ENCODE results near the gene HOMER3. TPM values are rescaled to one million over a fixed set of nuclear protein-coding genes. Genes with fewer than 3 reads are reported as not detected.
A peak's percentile ranks its signal among the peaks of the same experiment; 100 is the strongest.

HOMER3 gene
- total RNA-seq, 4 donors from 2014 or later: 86.2 to 202 (median 113) TPM

GRCh38 chr19:18969931-18970659 lies 29.1 kb upstream of the HOMER3 start:
- intact Hi-C loops (cut with DNase I; ENCODE audit: low total_unique reads) (no loop called here), in situ Hi-C loops (cut with MboI; ENCODE audit: low sequenced_read_pairs in 4 of 4) (no loop called here)
- ATAC-seq (no peak), DNase-seq (no peak)
- no peak overlapping the region for H3K4me3 ChIP-seq
- peaks cover 3 to 12% of the 10 kb centered on the region in 2 donors for H3K4me1 ChIP-seq
- H3K27ac ChIP-seq: peak overlapping the region in 2 of 4 donors; percentile 13 to 54
- no peaks in the 10 kb centered on the region for H3K9me3 ChIP-seq
- TF ChIP-seq CTCF (IDR thresholded peaks at IDR 0.05 in 4 of 5, conservative IDR thresholded peaks at IDR 0.05 in 1 of 5) (no peak), POLR2A (IDR thresholded peaks at IDR 0.05) (no peak)
- H3K36me3 ChIP-seq: no peaks in the 10 kb centered on the region
- no peaks in the 10 kb centered on the region for H3K27me3 ChIP-seq

DNA sequence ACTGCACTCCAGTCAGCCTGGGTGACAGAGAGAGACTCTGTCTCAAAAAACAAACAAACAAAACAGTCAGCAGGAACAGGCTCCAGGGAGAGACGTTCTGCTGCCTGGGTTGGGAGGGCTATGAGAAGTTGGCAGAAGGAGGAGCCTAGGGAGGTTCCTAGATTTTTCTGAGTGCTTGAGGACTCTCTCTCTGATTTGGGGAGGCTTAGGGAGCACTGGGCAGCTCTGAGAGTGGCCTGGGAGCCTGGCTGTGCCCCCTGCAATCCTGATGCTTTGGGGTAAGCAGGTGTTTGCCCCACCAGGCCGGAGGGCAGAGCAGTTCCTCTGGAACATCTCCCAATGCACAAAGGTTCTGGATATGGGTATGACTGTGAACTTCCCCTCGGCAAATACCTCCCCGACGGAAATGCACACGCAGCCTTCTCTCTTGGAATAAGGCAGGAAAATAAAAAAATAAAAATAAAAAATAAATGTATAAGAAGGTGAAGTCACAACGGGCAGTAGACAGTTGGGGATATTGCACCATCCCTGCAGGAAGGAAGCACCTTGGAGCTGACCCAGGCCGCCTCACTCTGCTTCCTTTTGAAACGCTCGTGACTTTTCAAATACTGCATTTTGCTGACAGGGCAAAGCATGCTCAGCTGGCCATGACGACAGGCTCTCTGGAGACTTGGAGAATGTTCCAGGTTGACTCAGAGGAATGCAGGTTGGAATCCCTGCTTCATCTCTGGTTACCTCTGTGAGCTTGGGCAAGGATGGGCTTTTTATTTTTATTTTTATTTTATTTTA lies 26.5 kb upstream of the HOMER3 start:
- in situ Hi-C loops (cut with MboI; ENCODE audit: low sequenced_read_pairs in 4 of 4) (no loop called here), intact Hi-C loops (cut with DNase I; ENCODE audit: low total_unique reads) (no loop called here)
- peaks cover 3 to 12% of the 10 kb centered on the region in 2 donors for H3K4me1 ChIP-seq
- H3K27ac ChIP-seq: peak overlapping the region; percentile 54 to 75 (median 64)
- DNase-seq: peak; percentile 43 to 76
- peak; percentile 73 to 95 for ATAC-seq
- TF ChIP-seq POLR2A (IDR thresholded peaks at IDR 0.05) (peak in 1 of 2 donors; percentile 4), CTCF (IDR thresholded peaks at IDR 0.05 in 4 of 5, conservative IDR thresholded peaks at IDR 0.05 in 1 of 5) (no peak)
- H3K27me3 ChIP-seq: peaks cover 0 to 13% (median 1%) of the 10 kb centered on the region in 3 donors
- H3K4me3 ChIP-seq: peak overlapping the region in 1 of 4 donors; percentile 31
- H3K36me3 ChIP-seq: no peaks in the 10 kb centered on the region
- no peaks in the 10 kb centered on the region for H3K9me3 ChIP-seq

- no peaks in the 10 kb centered on the region for H3K9me3 ChIP-seq
- no peak for DNase-seq
- intact Hi-C loops (cut with DNase I; ENCODE audit: low total_unique reads) (no loop called here), in situ Hi-C loops (cut with MboI; ENCODE audit: low sequenced_read_pairs in 4 of 4) (no loop called here)
- H3K36me3 ChIP-seq: no peaks in the 10 kb centered on the region
- ATAC-seq: no peak
- TF ChIP-seq CTCF (IDR thresholded peaks at IDR 0.05 in 4 of 5, conservative IDR thresholded peaks at IDR 0.05 in 1 of 5) (no peak), POLR2A (IDR thresholded peaks at IDR 0.05) (peak in 1 of 2 donors; percentile 17)
- H3K4me1 ChIP-seq: peaks cover 3 to 12% of the 10 kb centered on the region in 2 donors
- no peak overlapping the region for H3K27ac ChIP-seq
- H3K4me3 ChIP-seq: no peak overlapping the region
- H3K27me3 ChIP-seq: peaks cover 0 to 23% (median 13%) of the 10 kb centered on the region in 3 donors
Measured at GRCh38 chr19:18966307-18966706, 25.3 kb upstream of the HOMER3 start.

DNA sequence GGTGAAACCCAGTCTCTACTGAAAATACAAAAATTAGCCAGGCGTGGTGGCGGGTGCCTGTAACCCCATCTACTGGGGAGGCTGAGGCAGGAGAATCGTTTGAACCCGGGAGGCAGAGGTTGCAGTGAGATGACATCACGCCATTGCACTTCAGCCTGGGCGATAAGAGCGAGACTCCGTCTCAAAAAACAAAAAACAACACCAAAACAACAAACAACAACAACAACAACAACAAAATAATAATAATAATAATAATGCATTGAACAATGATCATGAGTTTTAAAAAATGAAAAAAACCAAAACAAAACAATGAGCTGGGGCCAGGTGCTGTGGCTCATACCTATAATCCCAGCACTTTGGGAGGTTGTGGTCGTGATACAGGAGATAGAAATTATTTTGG lies 23.1 kb upstream of the HOMER3 start:
- intact Hi-C loops (cut with DNase I; ENCODE audit: low total_unique reads) (no loop called here), in situ Hi-C loops (cut with MboI; ENCODE audit: low sequenced_read_pairs in 4 of 4) (no loop called here)
- Histone ChIP-seq H3K4me3 (no peak overlapping the region), H3K9me3 (no peaks in the 10 kb centered on the region), H3K36me3 (no peaks in the 10 kb centered on the region), H3K4me1 (peaks cover 3 to 12% of the 10 kb centered on the region in 2 donors), H3K27ac (no peak overlapping the region), H3K27me3 (peaks cover 0 to 23% (median 15%) of the 10 kb centered on the region in 3 donors)
- no peak for TF ChIP-seq POLR2A (IDR thresholded peaks at IDR 0.05)
- no peak for TF ChIP-seq CTCF (IDR thresholded peaks at IDR 0.05 in 4 of 5, conservative IDR thresholded peaks at IDR 0.05 in 1 of 5)
- DNase-seq (no peak), ATAC-seq (no peak)
